Astrocyte of the hippocampus (primary cell): ENCODE results near the gene ZDHHC19.
"Not testable (repeated sequence)": the region's sequence is repeated elsewhere in the genome, so short reads cannot be mapped to it uniquely, and the experiment has no call there.

ENCODE experiments used
- DNase-seq: peaks from one replicate; pipeline ENCODE4 v3.0.0; 2011; ENCODE audit warnings: low read depth, low spot score

Gene ZDHHC19

GRCh38 chr3:196178993-196179379 lies 32.2 kb downstream of the ZDHHC19 start:
- no peak for DNase-seq

GRCh38 chr3:196177967-196178366 lies 33.2 kb downstream of the ZDHHC19 start:
- DNase-seq = no peak

GRCh38 chr3:196177567-196177966 lies 33.6 kb downstream of the ZDHHC19 start:
- no peak for DNase-seq

GRCh38 chr3:196175722-196176121 lies 35.5 kb downstream of the ZDHHC19 start:
- no peak for DNase-seq

GRCh38 chr3:196175116-196175625 lies 36.0 kb downstream of the ZDHHC19 start:
- no peak for DNase-seq

- no peak for DNase-seq
Measured at GRCh38 chr3:196174652-196175051, 36.5 kb downstream of the ZDHHC19 start.

GRCh38 chr3:196170296-196170695 lies 40.9 kb downstream of the ZDHHC19 start:
- not testable (repeated sequence) for DNase-seq

- DNase-seq = no peak
Measured at GRCh38 chr3:196169836-196170240, 41.4 kb downstream of the ZDHHC19 start.

GRCh38 chr3:196168808-196169391 lies 42.3 kb downstream of the ZDHHC19 start:
- no peak for DNase-seq

- no peak for DNase-seq
Measured at GRCh38 chr3:196166741-196167140, 44.5 kb downstream of the ZDHHC19 start.

- no peak for DNase-seq
Measured at GRCh38 chr3:196165850-196166249, 45.4 kb downstream of the ZDHHC19 start.

- not testable (repeated sequence) for DNase-seq
Measured at GRCh38 chr3:196165006-196165575, 46.1 kb downstream of the ZDHHC19 start.

GRCh38 chr3:196164576-196164975 lies 46.6 kb downstream of the ZDHHC19 start:
- no peak for DNase-seq

GRCh38 chr3:196163666-196164493 lies 47.3 kb downstream of the ZDHHC19 start:
- no peak for DNase-seq

- no peak for DNase-seq
Measured at GRCh38 chr3:196163212-196163611, 48.0 kb downstream of the ZDHHC19 start.

- no peak for DNase-seq
Measured at GRCh38 chr3:196162679-196163078, 48.5 kb downstream of the ZDHHC19 start.

GRCh38 chr3:196159952-196160804 lies 51.0 kb downstream of the ZDHHC19 start:
- peak; percentile 74 for DNase-seq

- DNase-seq = no peak
Measured at GRCh38 chr3:196159526-196159925, 51.7 kb downstream of the ZDHHC19 start.

- DNase-seq = no peak
Measured at GRCh38 chr3:196156160-196156559, 55.0 kb downstream of the ZDHHC19 start.

GRCh38 chr3:196150481-196150880 lies 60.7 kb downstream of the ZDHHC19 start:
- DNase-seq = no peak

GRCh38 chr3:196149831-196150301 lies 61.3 kb downstream of the ZDHHC19 start:
- no peak for DNase-seq

GRCh38 chr3:196149375-196149774 lies 61.8 kb downstream of the ZDHHC19 start:
- no peak for DNase-seq
